Parathyroid adenoma (tissue), 2 donors: Measurements from ENCODE around the gene SDK2.

Source experiments
- H2AFZ ChIP-seq: fragments of 300-600 bp; sonication (generic); one replicate; pipeline ENCODE4 v1.7.0; 2017; ENCODE audit warnings: antibody characterized with exemption, mild to moderate bottlenecking
- H3K27ac ChIP-seq: fragments of 300-600 bp; sonication (generic); one replicate; pipeline ENCODE4 v1.7.0; 2017
- H3K27me3 ChIP-seq: fragments of 300-600 bp; sonication (generic); one replicate; pipeline ENCODE4 v1.7.0; 2017; ENCODE audit warnings: low read length; ENCODE audit not compliant: control insufficient read depth, insufficient read depth
- H3K36me3 ChIP-seq: fragments of 300-600 bp; sonication (generic); one replicate; pipeline ENCODE4 v1.7.0; 2017; ENCODE audit warnings: low read length; ENCODE audit not compliant: control insufficient read depth, insufficient read depth
- H3K4me1 ChIP-seq: fragments of 300-600 bp; sonication (generic); one replicate; pipeline ENCODE4 v1.7.0; 2017; ENCODE audit warnings: control low read depth
- H3K4me2 ChIP-seq: fragments of 300-600 bp; sonication (generic); one replicate; pipeline ENCODE4 v1.7.0; 2017; ENCODE audit warnings: low read length
- H3K4me3 ChIP-seq: fragments of 300-600 bp; sonication (generic); one replicate; pipeline ENCODE4 v1.7.0; 2017; ENCODE audit warnings: low read depth, low read length
- H3K79me2 ChIP-seq: fragments of 300-600 bp; sonication (generic); one replicate; pipeline ENCODE4 v1.7.0; 2017; ENCODE audit warnings: control low read depth
- H3K9ac ChIP-seq: fragments of 300-600 bp; sonication (generic); one replicate; pipeline ENCODE4 v1.7.0; 2017; ENCODE audit warnings: mild to moderate bottlenecking
- H3K9me3 ChIP-seq: fragments of 300-600 bp; sonication (generic); one replicate; pipeline ENCODE4 v1.7.0; 2017; ENCODE audit warnings: low read length; ENCODE audit not compliant: control insufficient read depth
- CTCF ChIP-seq: fragments of 300-600 bp; sonication (generic); IDR thresholded peaks from one replicate; pipeline ENCODE4 v1.7.0; 2017; ENCODE audit warnings: antibody characterized with exemption, mild to moderate bottlenecking
- donor health status: primary hyperparathyroidism.

The SDK2 gene

GRCh38 chr17:73348829-73349095, 295.5 kb downstream of the SDK2 start:
- Histone ChIP-seq H3K79me2 (no peaks in the 10 kb centered on the region), H3K4me3 (no peak overlapping the region), H3K27ac (no peak overlapping the region), H3K4me1 (no peaks in the 10 kb centered on the region), H2AFZ (no peak overlapping the region), H3K9ac (no peak overlapping the region), H3K36me3 (no peaks in the 10 kb centered on the region), H3K9me3 (no peaks in the 10 kb centered on the region), H3K27me3 (no peaks in the 10 kb centered on the region), H3K4me2 (no peak overlapping the region)
- TF ChIP-seq CTCF = no peak

DNA sequence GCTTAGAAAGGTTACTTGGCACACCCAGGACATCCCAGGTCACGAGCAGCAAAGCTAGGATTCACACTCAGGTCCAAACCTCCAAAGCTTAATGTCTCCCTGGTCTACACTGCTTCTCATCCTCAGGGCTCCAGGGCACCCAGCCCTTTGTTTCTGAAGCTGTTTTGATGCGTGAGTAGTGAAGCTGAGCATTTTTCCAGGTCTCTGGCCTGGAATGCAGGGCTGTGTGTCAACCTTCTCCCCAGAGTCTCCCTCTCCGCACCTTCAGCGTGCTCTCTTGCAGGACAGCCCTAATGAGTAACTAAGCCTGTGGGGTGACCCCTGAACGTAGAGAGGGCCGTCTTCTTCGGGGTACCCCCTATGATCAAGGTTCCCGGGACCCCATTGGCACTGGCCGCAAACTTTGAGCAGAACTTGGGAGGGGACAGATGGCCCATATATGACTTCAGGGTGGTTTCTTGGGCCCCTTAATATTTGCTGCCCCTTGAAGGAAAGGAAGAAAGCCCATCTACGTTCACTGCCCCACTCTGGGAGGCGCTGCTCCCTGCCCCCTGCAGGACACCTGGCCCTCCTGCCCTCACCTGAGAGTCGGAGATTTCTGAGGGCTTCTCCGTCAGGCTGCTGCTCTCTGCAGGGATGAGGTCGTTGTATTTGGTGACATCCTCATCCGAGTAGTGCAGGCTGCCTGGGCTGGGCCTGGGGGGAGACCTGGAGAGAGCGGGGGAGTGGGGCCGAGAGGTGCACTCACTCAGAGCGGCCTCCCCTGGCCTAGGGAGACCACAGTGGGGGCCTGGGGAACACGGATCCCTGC, 296.0 kb downstream of the SDK2 start:
- Histone ChIP-seq H3K9ac (no peak overlapping the region), H3K36me3 (no peaks in the 10 kb centered on the region), H3K9me3 (no peaks in the 10 kb centered on the region), H3K4me3 (no peak overlapping the region), H3K27me3 (no peaks in the 10 kb centered on the region), H2AFZ (no peak overlapping the region), H3K27ac (no peak overlapping the region), H3K4me1 (peaks cover 3% of the 10 kb centered on the region), H3K79me2 (no peaks in the 10 kb centered on the region), H3K4me2 (no peak overlapping the region)
- no peak for TF ChIP-seq CTCF

GRCh38 chr17:73347351-73347750, 296.9 kb downstream of the SDK2 start:
- Histone ChIP-seq H3K4me1 (peaks cover 3% of the 10 kb centered on the region), H3K9me3 (no peaks in the 10 kb centered on the region), H2AFZ (no peak overlapping the region), H3K9ac (no peak overlapping the region), H3K79me2 (no peaks in the 10 kb centered on the region), H3K27me3 (no peaks in the 10 kb centered on the region), H3K27ac (no peak overlapping the region), H3K36me3 (no peaks in the 10 kb centered on the region), H3K4me3 (no peak overlapping the region), H3K4me2 (no peak overlapping the region)
- TF ChIP-seq CTCF = no peak

DNA sequence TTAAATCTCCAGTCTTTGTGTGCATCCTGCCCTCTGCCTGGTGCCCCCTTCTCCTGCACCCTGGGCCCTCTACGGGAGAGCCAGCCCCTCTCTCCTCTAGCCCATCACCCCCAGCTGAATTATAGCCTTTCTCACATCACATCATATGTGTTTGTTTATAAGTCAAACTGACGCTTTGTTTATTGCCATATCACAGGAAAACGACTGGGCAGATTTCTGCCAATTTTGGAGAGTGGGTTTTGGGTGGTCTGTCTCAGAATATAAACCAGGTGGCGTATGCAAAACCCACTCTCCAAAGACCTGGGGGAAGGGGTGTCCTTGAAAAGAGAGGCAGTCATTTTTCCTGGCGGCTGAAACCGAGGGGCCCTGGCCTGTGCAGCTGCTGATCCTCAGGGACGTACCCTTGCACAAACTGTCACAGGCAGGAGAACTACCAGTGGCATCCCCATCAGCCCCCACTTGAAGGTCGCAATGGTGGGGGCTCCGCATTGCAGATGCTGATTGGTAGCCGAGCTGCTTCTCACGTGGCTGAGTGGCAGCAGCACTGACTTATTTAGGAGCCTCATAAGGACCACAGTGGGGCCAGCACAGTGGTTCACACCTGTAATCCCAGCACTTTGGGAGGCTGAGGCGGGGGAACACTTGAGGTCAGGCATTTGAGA, 297.6 kb downstream of the SDK2 start:
- TF ChIP-seq CTCF = no peak
- Histone ChIP-seq H3K4me3 (no peak overlapping the region), H2AFZ (no peak overlapping the region), H3K27me3 (no peaks in the 10 kb centered on the region), H3K4me2 (no peak overlapping the region), H3K9ac (no peak overlapping the region), H3K79me2 (no peaks in the 10 kb centered on the region), H3K36me3 (no peaks in the 10 kb centered on the region), H3K27ac (no peak overlapping the region), H3K9me3 (no peaks in the 10 kb centered on the region), H3K4me1 (peaks cover 3% of the 10 kb centered on the region)
